DMS79 (cell line): ENCODE results near the gene STX19.
"Not testable (repeated sequence)": the region's sequence is repeated elsewhere in the genome, so short reads cannot be mapped to it uniquely, and the experiment has no call there.

Experiments used
- DNase-seq: peaks from one replicate; lab custom pipeline; 2025; lab: John Stamatoyannopoulos, UW

Gene STX19, protein sequence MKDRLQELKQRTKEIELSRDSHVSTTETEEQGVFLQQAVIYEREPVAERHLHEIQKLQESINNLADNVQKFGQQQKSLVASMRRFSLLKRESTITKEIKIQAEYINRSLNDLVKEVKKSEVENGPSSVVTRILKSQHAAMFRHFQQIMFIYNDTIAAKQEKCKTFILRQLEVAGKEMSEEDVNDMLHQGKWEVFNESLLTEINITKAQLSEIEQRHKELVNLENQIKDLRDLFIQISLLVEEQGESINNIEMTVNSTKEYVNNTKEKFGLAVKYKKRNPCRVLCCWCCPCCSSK

DNA sequence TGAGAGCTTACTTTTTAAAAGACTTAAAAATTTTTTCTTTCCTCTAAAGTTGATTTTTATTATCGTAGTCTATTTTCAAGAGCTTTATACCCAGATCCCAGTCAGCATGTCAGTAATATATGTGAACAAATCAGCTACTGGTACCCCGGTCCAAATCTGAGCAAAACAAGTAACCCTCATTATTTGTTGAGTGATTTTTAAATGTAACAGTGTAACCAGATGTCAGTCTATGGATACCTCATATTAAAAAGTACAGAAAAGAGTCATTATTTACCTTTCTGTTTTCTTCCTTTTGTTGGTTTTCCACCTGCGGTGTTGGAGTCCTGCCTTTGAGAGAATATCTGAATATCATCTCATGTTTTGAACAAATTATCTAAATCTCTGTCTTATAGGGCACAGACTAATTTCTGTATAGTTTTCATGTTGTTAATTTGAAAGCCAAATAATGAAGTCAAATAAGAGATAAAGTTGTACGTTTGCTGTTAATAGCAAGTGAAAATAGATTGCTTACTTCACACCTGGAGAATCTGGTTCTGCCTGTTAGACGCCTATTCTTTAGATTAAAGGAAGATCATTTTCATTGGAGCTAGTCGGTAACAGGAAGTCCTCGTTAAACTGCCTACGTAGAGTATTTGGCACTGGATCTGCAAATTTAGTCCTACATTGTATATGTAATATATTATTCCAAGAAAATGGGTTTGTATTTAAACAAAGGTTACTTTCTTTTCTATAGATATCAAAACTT lies at the start of gene STX19:
Gene STX19, minus strand, starts transcription at position 505 of the 745 bp plus-strand sequence. CDS start 13,328 bp downstream, outside the sequence.
- no peak for DNase-seq

DNA sequence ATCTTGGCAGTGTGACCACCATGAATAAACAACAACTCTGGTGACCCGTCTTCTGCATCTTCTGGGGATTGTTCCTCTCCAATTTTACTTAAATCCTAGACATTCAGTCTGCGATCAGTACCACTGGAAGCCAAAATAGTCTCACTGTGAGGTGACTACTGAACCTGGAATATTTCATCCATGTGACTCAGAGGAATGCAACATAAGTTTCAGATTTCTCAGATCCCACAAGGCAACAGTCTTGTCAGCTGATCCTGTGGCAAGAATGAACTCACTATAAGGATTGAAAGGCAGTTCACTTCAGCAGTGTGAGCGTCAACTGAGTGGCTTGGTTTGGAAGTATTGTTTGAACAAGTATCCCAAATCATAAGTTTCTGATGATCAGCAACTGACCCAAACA lies 47.7 kb upstream of the STX19 start:
- DNase-seq: no peak

DNA sequence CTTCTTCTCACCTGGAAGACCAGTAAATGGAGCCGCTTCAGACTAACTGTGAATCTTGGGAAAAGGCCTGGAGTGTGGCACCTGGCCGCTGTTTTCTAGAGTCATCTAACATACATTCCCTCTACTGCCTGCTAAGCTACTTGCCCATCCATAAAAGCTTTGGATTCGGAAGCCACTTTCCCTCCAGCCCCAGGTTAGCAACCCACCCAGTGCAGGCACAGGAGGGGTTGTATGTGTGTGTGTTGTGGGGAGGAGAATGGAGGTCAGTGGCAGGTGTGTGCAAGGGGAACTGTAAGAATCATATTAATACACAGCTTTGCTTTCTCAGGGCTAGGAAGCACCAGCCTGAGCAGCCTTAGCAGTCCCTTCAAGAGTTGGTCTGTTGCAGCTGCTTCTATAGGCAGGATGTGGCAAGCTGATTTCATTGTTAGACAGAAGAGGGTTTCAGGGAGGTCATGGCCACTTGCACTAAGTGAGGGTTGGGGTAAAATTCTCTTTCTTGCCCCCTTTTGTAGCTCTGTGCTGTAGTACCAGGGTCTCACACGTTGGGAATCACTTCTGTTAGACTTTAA lies 43.4 kb upstream of the STX19 start:
- no peak for DNase-seq

DNA sequence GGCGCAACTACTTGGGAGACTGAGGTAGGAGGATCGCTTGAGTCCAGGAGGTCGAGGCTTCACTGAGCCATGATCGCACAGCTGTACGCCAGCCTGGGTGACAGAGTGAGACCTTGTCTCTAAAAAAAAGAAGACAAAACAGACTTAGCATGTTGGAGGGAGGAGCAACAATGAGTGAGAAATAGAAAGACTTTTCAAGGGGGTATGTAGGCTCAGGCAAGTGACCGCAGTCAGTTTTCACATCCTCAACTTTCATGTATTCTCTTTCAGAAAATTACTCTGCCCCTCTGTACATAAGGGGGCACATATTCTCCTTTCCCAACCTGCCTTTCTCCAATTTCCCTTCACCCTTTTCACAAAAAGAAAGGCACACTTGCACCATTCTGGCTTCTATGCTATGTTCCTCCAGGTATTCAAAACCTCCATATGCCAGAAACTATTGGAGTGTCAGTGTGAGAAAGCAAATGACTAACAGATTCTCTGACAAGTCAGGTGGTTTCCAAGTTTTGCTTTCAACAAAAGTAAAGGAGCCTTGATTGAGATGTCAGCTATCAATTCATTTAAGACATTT lies 42.0 kb upstream of the STX19 start:
- no peak for DNase-seq

DNA sequence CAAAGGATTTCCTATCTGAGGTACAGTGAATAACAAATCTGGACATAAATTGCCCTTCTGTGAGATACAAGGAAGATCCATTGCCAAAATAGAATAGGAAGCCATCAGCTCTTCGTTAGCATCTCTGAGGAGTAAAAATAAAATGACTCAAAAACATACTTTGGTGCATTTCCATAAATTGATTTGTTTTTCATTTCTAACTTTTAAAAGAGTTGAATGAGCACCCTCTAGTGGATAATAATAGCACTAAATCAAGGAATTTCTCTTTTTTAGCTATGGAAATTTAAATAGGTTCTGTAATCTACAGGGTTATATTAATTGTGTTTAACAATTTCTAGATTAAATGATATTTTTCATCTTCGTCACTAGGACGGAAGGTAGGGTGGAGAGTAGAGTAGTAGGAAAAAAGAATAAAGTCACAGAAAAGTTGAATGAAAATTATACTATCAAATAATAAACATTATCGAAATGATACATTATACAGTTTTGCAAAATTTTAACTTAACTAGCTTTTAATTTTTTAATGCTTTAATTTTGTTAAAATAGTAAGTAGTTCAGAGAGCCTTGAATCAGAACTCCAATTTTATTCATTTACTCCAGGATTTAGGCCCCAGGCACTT lies 40.9 kb upstream of the STX19 start:
- DNase-seq: no peak

DNA sequence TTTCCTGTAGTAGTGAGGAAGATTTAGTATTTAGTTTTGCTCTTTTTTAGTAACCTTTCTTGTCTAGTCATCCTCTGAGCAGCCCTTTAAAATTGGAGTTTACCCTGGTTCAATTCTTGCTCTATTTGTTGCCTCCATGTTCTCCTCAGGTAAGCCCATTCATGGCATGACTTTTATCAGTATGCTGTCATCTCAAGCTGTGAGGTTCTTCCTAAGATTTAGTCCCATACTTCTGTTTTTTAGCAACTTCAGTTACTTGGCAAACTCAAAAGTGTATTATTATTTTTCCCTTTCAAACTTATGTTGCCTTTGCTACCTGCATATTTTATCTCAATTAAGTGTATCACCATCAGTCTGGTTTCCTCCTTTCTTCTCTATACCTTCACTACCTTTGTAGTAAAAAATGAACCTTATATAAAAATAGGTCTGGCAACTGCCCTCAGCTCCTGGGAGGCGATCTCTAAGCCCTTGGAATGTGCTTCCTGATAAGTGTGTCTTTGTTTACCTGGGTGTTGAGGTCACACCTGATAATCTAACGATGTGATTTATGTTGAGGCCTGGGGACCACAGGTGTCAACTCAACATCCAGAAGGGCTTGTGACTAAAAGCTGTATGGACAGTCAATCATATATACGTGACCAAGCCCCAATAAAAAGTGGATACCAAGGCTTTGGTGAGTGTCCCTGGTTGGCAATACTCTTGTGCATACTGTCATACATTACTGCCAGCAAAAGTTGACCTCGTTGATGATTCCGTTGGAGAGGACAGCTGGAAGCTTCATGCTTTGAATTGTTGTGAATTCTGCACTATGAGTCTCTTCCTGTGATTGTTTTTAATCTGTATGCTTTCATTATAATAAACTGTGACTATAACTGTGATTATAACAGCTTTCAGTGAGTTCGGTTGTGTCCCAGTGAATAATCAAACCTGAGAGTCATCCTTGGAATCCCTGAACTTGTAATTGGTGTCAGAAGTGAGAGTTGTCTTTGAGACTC lies 38.4 kb upstream of the STX19 start:
- no peak for DNase-seq

DNA sequence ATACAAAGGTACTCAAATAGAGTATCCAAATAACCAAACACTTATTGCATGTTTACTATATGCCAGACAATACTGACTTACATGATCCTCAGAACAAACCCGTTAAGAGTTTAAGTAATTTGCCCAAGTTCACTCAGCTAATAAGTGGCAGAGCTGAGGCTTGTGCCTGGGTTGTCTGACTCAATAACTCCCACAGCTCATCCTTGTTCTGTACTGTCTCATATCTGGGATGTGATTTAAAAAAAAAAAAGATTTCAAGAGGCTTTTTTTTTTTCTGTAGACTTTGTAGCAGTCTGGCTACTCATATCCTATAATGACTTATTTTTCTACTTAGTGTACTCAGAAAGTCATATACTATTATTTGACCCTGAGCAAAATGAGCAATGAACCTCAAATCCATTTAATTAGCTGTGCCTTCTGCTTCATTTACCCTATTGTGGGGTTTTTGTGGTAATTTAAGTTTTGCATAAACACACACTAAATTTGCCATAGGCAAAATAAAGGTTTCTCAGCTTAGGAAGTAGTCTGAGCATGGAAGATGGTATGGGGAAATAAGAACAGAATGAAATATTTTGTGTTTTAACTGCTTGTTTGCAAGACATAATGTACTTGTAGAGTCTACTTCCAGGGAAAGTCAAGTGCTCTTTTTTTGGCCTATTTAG lies 37.6 kb upstream of the STX19 start:
- no peak for DNase-seq

DNA sequence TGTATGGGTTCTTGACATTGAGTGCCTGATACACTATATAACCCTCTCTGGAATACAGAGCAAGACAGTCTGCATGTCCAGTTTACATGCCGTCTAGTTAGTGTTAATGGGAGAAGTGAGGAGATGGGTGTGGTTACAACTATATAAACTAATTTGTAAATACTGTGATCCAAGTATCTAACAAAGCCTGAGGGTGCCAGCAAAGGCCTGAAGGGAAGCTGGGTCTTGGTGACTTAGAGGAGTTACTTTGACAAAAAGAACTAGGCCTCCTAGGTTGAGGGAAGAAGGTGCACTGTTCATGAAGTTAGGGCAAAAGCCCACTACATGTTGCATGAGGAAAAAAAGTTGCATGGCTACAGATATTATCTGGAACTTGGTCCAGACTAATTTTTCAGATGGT lies 36.7 kb upstream of the STX19 start:
- DNase-seq: no peak

DNA sequence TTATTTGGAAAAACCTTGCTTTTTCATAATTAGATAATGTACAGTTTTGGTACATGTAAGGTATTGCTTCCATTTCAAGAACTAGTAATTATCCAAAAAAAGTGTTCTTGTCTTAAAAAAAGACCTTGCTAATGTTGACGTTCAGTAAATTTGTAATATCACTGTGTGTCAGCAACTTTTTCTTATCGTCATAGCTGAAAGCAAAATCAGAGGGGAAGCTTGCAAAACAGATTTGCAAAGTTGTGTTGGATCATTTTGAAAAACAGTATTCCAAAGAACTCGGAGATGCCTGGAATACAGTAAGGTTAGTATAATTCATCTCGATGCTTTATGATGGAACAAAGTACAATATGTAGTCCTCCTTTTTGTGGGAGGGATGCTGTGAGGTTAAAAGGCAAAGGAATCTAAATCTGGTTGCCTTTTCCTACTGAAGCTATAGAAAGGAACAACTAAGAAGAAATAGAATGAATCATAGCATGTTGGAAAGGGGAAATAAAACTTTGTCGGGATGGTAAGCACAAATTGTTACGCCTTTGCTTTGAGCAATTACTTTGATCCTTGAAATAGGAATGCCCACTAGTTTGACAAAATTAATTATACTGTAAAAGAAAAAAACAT lies 36.0 kb upstream of the STX19 start:
- no peak for DNase-seq

DNA sequence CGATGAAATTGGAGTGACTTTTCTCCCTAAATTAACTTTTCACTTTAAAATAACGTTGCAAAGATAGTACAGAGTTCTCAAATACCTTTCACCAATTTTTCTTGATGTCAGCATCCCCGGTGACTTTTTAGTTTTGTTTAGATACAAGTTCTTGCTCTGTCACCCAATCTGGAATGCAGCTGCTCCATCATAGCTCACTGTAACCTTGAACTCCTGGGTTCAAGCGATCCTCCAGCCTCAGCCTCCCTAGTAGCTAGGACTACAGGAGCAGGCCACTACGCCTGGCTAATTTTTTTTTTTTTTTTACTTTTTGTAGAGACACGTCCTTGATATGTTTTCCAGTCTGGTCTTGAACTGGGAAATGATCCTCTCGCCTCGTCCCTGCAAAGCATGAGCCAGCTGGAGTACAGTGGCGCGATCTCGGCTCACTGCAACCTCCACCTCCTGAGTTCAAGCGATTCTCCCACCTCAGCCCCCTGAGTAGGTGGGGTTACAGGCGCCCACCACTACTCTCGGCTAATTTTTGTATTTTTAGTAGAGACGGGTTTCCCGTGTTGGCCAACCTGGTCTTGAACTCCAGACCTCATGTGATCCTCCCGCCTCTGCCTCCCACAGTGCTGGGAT lies 35.2 kb upstream of the STX19 start:
- no peak for DNase-seq

DNA sequence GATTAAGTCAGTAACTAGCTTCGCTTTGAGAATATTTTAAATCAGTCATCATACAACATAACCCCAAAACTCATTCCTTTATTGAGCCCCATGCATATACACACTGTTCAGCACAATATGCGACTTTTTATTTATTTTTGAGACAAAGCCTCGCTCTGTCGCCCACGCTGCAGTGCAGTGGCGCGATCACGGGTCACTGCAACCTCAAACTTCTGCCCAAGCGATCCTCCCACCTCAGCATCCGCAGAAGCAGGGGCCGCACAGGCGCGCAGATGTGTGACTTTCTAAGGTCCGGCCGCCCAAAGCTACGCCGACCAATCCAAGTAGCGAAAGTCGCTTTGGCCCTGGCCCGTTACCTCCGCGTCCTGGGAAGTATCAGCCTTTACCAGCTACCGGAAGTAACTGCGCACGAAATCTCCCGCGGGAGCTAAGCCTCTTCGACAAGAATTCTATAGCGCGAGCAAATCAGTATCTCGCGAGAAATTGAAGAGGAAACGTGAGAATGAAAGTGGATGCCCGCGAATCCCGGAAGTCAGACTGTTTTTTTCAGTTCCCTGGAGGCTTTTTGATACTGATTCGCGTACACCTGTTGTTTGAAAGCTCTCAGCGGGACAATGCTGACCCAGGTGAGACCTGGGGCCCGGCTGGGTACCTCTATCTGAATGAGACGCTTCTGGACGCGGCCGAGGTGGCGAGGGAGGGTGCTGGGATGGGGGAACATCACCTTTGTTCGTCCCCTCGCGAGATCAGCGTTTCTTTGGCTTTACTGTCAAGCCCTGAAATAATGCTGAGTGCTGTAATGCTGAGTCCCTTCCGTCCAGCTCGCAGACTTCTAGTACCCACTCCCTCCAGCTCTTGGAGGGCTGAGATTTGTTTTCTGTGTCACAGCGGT lies 34.4 kb upstream of the STX19 start, which contains the start of the genes DHFR2 and NSUN3:
Gene DHFR2, minus strand, starts transcription at position 404 of the 892 bp plus-strand sequence. CDS start 1,405 bp downstream, outside the sequence.
Gene NSUN3, plus strand, starts transcription at position 549 of the 892 bp plus-strand sequence. Its CDS starts 66 bp downstream, at position 615.
- peak; percentile 98 for DNase-seq

DNA sequence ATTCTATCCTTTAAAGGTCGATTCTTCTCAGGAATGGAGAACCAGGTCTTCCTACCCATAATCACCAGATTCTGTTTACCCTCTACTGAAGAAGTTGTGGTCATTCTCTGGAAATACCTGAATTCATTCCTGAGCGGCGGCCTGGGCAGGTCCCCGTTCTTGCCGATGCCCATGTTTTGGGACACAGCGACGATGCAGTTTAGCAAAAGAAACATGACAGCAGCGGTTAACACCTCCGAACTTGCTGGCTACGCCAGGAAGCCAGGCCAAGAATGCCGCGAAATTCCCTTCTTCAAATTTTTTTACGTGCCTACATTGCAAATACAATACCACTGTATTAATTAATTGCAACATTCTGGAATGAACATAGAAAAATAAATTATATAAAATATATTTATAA lies 32.9 kb upstream of the STX19 start:
- DNase-seq: no peak

DNA sequence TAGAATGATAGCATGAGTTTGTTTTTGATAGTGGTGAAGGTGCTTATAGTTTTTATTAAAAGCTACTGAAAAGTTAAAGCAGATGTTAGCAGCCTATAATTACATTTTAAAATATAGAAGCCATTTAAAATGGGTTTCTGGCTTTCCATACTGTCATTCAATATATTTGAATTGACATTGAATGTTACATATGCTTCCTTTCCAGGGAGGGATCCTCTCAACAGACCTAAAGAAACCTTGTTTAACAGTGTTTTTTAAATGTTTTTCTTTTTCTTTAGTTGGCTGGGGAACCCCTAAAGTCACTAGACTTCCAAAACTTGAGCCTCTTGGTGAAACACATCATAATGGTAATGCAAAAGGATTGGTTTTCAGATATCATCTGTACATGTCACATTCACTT lies 22.1 kb upstream of the STX19 start:
- DNase-seq: no peak

DNA sequence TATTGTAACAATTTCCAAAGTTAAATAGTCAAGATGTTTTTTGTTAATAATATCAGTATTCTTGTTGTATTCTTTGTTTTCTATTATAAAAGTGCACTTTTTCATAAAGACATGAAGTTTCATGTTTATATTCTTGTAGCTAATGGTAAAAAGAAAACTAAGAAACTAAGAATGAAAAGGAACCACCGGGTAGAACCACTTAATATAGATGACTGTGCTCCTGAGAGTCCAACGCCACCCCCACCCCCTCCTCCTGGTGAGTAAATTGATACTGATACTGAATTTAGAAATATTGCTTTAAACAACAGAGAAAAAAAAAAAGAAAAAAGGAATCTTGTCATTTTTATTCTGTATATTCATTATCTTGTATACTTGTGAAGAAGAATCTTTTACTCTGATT lies 20.9 kb upstream of the STX19 start:
- DNase-seq: no peak

DNA sequence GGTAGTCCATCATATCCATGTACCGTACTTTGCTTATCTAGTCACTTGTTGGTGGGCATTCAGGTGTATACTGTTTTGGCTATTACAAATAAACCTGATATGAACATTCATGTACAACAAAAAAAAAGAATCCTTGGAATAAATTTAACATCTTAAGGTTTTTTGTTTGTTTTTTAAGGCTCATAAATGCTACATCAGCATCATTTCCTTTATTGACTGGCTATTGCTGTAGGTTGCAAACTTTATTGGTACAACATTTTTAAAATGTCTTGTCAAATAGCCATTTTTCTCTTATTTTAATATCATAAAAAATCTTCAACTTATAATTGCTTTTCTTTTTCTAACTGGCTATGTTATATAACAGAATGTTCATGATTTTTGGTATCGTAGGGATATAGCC lies 18.1 kb upstream of the STX19 start:
- no peak for DNase-seq

DNA sequence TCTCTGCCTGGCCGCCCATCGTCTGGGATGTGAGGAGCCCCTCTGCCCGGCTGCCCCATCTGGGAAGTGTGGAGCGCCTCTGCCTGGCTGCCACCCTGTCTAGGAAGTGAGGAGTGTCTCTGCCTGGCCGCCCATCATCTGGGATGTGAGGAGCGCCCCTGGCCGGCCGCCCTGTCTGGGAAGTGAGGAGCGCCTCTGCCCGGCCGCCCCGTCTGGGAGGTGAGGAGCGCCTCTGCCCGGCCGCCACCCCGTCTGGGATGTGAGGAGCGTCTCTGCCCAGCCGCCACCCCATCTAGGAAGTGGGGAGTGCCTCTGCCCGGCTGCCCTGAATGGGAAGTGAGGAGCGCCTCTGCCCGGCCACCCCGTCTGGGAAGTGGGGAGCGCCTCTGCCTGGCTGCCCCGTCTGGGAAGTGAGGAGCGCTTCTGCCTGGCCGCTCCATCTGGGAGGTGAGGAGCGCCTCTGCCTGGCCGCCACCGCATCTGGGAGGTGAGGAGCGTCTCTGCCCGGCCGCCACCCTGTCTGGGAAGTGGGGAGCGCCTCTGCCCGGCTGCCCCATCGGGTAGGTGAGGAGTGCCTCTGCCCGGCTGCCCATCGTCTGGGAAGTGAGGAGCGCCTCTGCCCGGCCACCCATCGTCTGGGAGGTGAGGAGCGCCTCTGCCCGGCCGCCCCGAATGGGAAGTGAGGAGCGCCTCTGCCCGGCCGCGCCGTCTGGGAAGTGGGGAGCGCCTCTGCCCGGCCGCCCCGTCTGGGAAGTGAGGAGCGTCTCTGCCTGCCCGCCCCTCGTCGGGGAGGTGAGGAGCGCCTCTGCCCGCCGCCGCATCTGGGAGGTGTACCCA lies 15.9 kb upstream of the STX19 start:
- DNase-seq: not testable (repeated sequence)

DNA sequence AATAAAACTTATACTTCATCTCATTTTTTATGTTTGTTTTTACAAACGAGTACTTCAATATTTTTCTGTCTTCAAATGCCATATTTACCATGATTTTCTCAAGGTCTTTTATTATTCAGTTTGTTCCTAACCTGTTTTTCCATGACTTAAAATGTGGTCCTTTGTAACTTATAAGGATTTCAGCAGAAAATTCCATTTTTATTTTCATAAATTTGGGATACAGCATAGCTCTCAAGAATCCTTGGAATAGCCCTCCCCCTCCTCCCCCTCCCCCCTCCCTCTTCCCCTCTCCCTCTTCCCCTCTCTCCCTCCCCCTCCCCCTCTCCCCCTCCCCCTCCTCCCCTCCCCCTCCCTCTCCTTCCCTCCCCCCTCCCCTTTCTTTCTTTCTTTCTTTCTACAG lies 14.9 kb upstream of the STX19 start:
- DNase-seq: no peak
